GM19099 (cell line): ENCODE measurements around the gene PDCL3.
A peak's percentile ranks its signal among the peaks of the same experiment; 100 is the strongest.

Source experiments
- POLR2A ChIP-seq: IDR thresholded peaks from 3 replicates; pipeline ENCODE4 v1.6.1; 2011; ENCODE audit warnings: low read depth; ENCODE audit not compliant: insufficient read length; ENCODE audit errors: extremely low read depth

PDCL3 gene

DNA sequence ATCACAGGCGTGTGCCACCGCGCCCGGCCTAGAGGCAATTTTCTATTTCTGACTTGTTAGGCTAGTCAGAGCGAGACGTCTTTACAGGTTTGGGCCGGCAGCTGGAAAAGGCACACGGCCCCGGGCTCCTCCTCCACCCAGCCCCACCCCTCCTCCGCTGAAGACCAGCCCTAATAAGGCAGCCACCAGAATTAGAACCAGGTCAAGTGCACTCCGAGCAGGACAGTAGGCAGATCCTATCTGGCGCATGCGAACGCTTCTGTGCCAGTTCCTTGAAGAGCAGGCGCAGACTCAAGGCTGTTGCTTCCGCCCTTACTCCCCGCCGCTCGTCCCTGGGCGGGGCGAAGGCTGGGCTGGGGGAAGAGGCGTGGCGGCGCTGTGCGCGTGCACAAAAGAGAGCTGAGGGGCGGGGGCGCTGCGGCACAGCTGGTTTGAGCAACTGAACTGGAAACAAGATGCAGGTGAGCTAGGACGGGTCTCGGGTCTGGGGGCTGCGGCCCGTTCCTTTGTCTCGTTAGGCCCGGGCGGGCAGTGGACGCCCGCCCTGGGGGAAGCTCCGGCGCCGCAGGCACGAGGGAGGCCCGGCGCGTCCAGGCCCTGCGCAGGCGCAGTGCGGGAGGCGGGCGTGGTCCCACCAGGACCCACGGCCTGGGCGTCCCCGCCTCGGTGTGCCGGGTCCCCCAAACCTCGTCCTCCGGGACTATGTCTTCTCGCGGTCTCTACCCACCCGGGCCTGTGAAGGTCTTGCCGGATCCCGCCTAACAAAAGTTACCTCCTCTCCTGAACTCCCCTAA lies at the start of gene PDCL3:
Gene PDCL3, plus strand, starts transcription at position 381 of the 794 bp plus-strand sequence. Its CDS starts 75 bp downstream, at position 456.
- peak; percentile 87 for TF ChIP-seq POLR2A

GRCh38 chr2:100513650-100514049 lies 49.1 kb upstream of the PDCL3 start:
- no peak for TF ChIP-seq POLR2A

- TF ChIP-seq POLR2A: no peak
Measured at GRCh38 chr2:100517556-100517955, 45.2 kb upstream of the PDCL3 start.

DNA sequence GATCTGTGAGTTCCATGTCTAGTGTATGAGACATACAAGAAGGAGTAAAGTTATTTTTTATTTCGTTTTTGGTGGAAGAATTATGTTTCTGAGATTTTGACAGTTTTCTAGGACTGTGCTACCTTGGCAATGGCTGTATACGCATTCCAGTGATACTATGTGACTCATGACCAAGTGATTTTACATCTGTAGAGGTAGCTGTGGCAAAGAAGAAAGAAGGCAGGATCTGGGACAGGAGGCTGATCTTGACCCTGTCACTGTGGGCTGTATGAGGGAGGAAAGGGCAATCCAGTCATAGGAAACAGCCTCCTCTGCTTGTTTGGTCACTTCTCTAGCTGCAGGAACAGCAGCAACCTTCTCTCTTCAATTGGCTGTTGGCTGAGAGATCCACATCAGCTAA lies 44.0 kb upstream of the PDCL3 start:
- no peak for TF ChIP-seq POLR2A

DNA sequence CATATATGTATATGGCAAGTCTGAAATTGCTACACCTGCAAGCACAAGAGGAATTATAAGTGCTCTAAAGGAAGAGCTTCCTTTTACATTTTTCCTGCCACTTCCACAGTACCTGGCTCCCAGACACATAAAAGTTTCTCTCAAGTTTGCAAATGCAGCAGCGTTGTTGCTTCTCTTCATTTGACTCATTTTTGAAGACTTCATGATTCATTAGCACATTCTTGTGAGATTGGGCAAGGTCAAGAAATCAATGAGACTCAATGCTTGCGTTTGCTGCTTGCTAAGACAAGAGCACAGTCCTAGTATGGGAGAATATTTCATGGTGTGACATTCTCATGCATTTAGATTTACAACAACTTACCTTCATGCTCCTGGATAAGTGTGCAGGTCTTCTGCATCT lies 42.6 kb upstream of the PDCL3 start:
- TF ChIP-seq POLR2A: no peak

GRCh38 chr2:100522430-100522829 lies 40.4 kb upstream of the PDCL3 start:
- no peak for TF ChIP-seq POLR2A

GRCh38 chr2:100524331-100524730 lies 38.5 kb upstream of the PDCL3 start:
- TF ChIP-seq POLR2A: no peak

DNA sequence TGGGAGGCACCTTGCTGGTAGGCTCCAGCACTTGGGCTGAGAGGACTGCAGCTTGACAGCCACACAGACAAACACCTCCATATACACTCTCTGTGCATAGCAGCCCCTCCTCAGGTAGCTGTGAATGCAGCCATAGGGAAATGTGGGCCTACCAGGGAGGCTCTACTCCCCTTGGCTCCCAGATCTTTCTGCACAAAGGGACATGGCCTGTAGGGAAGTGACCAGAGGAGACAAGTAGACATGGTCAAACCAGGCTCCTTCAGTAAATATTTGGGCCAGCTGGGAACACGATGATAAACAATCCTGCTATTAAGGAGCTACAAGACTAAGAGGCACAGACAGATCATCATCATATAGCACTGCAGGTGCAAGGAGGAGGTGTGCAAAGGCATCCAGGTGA lies 35.9 kb upstream of the PDCL3 start:
- no peak for TF ChIP-seq POLR2A

DNA sequence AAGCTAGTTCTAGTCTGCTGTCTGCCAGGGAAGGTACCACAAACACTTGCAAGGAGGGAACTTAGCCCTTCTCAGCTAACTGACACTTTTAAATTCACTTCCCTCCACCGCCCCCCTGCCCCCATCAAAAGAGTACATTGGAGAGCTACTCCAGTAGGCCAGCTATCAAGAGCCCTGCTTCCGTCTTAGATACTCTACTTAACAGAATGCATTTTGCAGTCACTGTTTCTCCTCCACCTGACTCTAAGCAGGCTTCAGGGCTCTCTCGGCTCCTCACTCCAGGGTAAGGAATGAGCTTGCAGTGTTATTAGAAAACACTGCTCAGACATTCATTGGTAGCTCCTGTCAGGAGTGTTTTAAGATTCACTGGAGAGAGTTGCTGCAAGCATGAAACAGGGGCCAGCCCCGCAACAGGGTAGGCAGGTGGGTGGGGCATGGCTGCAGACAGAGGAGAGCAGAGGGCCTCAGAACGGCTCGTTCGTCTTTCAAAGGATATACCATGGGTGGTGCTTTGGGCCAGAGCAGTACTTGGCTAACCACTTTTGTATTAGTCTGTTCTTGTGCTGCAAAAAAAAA lies 35.3 kb upstream of the PDCL3 start:
- TF ChIP-seq POLR2A: no peak

GRCh38 chr2:100529176-100529575 lies 33.6 kb upstream of the PDCL3 start:
- TF ChIP-seq POLR2A: no peak

DNA sequence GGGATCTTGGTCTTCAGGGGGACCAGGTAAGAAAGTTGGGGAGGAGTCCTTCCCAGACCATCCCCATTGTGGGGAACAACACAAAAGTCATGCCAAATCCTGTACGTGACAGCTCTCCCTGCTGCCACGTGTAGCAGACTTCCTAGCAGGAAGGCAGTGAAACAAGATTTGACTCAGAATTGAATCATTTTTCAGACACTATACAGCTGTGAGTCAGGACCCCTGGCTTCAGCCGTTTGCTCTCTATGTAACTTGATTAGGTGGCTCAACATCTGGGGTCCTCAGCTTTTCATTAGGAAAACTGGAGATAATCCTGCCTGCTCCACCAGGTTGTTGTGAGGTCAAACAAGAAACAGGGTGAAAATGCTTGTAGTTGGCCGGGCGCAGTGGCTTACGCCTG lies 32.9 kb upstream of the PDCL3 start:
- no peak for TF ChIP-seq POLR2A

- TF ChIP-seq POLR2A: no peak
Measured at GRCh38 chr2:100535855-100536254, 26.9 kb upstream of the PDCL3 start.

DNA sequence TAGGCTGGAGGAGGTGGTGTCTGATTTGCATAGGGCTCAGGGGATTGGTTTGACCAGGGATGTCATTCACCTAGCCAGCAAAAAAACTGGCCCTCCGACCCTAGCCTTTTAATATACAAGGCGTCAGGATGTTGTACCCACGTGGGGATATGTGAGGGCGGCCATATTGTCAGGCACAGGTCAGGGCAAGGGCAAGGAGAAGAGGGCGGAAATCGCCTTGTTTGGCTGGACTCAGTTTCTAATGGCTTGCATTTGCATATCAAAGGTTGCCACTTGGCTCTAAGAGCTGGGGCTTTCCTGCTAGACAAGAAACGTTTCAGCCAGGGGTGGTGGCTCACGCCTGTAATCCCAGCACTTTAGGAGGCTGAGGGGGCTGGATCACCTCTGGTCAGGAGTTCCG lies 24.9 kb upstream of the PDCL3 start:
- TF ChIP-seq POLR2A: no peak

GRCh38 chr2:100539221-100539620 lies 23.6 kb upstream of the PDCL3 start:
- TF ChIP-seq POLR2A: no peak

GRCh38 chr2:100541404-100541803 lies 21.4 kb upstream of the PDCL3 start:
- TF ChIP-seq POLR2A: no peak

DNA sequence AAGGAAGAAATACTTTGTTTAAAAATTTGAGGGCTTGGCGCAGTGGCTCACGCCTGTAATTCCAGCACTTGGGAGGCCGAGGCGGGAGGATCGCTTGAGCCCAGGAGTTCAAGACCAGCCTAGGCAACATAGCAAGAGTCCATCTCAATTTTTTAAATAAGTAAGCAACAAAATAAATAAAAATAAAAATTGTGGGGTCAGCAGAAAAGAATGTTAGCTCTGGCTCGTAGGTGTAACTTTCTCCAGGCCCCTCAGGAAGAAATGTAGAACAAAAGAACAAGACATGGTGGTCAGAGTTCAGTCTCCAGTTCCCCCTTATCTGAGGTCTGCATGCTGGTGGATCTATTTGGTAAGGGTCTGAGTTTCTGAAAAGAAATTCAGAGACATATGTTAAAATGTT lies 20.4 kb upstream of the PDCL3 start:
- TF ChIP-seq POLR2A: no peak
